Pancreas (tissue), 10 donors: ENCODE measurements around the gene HIVEP3. TPM values are rescaled to one million over a fixed set of nuclear protein-coding genes. Genes with fewer than 3 reads are reported as not detected.

Source experiments
- ATAC-seq, 4 donors: fragments of 200-7000 bp; cut with Tn5 transposase; one replicate each; pipeline versions ENCODE4 v1.8.0 to v1.9.1; 2020; ENCODE audit warnings: mild to moderate bottlenecking in 4 of 4, moderate library complexity in 4 of 4
- DNase-seq, 6 donors: peaks; one replicate each; pipeline ENCODE4 v3.0.0-alpha.2; 2020
- FAIRE-seq: peaks from 2 replicates; lab custom pipeline; 2012; peaks lifted over from hg19 to GRCh38; lab: Jason Lieb, UNC
- H3K27ac ChIP-seq, 4 donors: fragments of 200-600 bp; sonication (generic); 1 replicate in 3 of 4; 2 replicates in 1 of 4; pipeline versions ENCODE4 v1.5.0 to v1.8.0; 2020
- H3K27me3 ChIP-seq, 4 donors: fragments of 200-600 bp; one replicate each; pipeline ENCODE4 v1.8.0; 2021
- H3K36me3 ChIP-seq, 3 donors: fragments of 200-600 bp; sonication (generic) in 1 of 3; one replicate each; pipeline versions ENCODE4 v1.5.0 to v1.8.0; 2020 to 2021
- H3K4me1 ChIP-seq, 3 donors: fragments of 200-600 bp; one replicate each; pipeline ENCODE4 v1.8.0; 2021
- H3K4me3 ChIP-seq, 4 donors: fragments of 200-600 bp; sonication (generic) in 2 of 4; one replicate each; pipeline versions ENCODE4 v1.5.0 to v1.8.0; 2020 to 2021
- H3K9me3 ChIP-seq, 4 donors: fragments of 200-600 bp; one replicate each; pipeline ENCODE4 v1.8.0; 2021
- WGBS, 2 donors: extraction: QIAGEN DNeasy Blood & Tissue Kit; methylation state at CpG; one replicate each; pipeline ENCODE4 v1.1.7; 2013; 5-methylcytosine and 5-hydroxymethylcytosine counted together
- intact Hi-C, 3 donors: fragments of 100-400 bp; cut with DNase I; formaldehyde crosslinking; loops; one replicate each; pipeline versions ENCODE4 v1.11.1 to v1.14.2; 2022
- polyA plus RNA-seq, 2 donors: library from polyadenylated mRNA; stranded (reverse); fragments of 200-250 nt; gene quantifications; one replicate each; pipeline ENCODE4 v1.2.3, GENCODE V29; 2013
- total RNA-seq, 6 donors: library from RNA; stranded (reverse); fragmentation: NEBNext Ultra II Directional in 4 of 6; extraction: Animal tissue kit (Norgen Biotek cat#: 25700) in 4 of 6; gene quantifications; one replicate each; pipeline versions ENCODE4 v1.2.1 to v1.2.4, GENCODE V29; 2021 to 2023
- TF ChIP-seq, protein P1 (sequence below), 4 donors: fragments of 200-600 bp; sonication (generic) in 3 of 4; IDR thresholded peaks; one replicate each; pipeline versions ENCODE4 v1.5.0 to v1.8.0; 2021; ENCODE audit warnings: antibody characterized with exemption in 4 of 4
- donor health status: healthy with polysubstance abuse.
- donor health status: DM: no; HTN: no; CAD: no; lungs with moderate emphysema.
- donor health status: DM: no; HTN: no; CAD: no.
- donor health status: control.
- donor health status: control.
- donor health status: Bipolar disorder and iron deficiency.
- donor health status: DM: yes; HTN: yes; CAD: no.
- donor health status: DM: no; HTN: no; CAD: no.
- donor health status: DM: no; HTN: no; CAD: no.
- donor health status: DM: yes; HTN: yes; CAD: no.

HIVEP3 gene
- total and polyA plus RNA-seq, 8 donors = 2.7 to 5.0 (median 3.1) TPM

DNA sequence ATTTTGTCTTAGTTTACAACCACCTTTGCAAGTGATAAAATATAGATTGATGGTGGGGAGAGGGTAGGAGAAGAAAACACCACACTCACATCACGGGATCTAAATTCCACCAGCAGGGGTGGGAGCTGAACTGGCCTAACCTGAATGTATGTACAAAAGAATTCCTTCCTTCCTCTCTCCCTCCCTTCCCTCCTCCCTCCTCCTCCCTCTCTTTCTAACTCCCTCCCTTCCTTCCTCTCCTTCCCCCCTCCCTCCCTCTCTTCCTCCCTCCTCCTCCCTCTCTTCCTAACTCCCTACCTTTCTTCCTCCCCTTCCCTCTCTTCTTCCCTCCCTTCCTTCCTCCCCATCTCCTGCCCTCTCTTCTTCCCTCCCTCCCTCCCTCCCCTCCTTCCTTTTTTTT, 40.2 kb downstream of the HIVEP3 start:
- H3K4me1 ChIP-seq = peaks cover 11 to 25% (median 23%) of the 10 kb centered on the region in 3 donors
- H3K27me3 ChIP-seq = no peaks in the 10 kb centered on the region
- DNase-seq (no peak), FAIRE-seq (no peak), ATAC-seq (no peak)
- intact Hi-C loops = no loop called here
- no peaks in the 10 kb centered on the region for H3K9me3 ChIP-seq
- no peak overlapping the region for H3K4me3 ChIP-seq
- TF ChIP-seq, protein P1, sequence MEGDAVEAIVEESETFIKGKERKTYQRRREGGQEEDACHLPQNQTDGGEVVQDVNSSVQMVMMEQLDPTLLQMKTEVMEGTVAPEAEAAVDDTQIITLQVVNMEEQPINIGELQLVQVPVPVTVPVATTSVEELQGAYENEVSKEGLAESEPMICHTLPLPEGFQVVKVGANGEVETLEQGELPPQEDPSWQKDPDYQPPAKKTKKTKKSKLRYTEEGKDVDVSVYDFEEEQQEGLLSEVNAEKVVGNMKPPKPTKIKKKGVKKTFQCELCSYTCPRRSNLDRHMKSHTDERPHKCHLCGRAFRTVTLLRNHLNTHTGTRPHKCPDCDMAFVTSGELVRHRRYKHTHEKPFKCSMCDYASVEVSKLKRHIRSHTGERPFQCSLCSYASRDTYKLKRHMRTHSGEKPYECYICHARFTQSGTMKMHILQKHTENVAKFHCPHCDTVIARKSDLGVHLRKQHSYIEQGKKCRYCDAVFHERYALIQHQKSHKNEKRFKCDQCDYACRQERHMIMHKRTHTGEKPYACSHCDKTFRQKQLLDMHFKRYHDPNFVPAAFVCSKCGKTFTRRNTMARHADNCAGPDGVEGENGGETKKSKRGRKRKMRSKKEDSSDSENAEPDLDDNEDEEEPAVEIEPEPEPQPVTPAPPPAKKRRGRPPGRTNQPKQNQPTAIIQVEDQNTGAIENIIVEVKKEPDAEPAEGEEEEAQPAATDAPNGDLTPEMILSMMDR (IDR thresholded peaks at IDR 0.05) = no peak
- no peak overlapping the region for H3K27ac ChIP-seq
- no peaks in the 10 kb centered on the region for H3K36me3 ChIP-seq
- WGBS, 2 donors = 90 to 100% methylated on average over 1 of the region's 1 CpG

DNA sequence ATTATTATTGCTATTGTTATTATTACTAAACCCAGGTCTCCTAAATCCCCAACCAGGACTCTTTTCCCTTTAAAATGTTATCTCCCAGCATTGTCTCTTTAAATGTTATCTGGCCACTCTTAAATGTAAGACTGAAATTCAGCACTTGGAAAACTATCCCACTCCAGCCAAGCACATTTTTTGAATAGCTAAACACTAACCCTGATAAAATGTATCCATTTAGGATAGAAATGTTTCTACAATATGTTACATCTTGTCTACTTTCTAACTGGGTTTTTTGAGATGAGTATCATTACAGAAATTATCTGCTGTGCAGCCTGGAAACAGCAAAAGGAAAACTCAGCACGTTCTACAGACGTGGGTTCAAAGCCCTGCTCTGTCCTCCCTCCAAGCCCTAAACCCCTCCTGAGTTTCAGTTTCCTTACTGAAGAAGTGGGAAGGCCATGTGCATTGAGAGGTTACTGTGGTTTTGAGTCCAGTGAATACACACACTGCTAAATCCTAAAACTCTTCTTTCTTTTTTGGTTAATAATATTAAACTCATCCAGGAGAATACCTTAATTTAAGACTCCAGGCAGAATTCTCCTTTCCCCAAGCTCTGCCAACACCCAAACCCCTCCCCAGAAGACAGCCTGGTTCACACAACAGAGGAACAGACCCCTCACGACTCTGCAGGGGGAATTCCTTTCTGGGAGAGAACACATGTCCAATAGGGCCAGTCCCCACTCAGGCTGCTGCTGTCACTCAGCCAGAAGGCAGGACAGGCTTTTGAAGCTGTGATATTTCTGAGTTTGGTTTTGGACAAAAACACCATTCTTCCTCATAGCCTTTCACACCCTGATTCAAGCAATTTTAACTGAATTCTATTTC, 41.9 kb downstream of the HIVEP3 start:
- no peaks in the 10 kb centered on the region for H3K9me3 ChIP-seq
- H3K27ac ChIP-seq = no peak overlapping the region
- DNase-seq (no peak), ATAC-seq (peak in 1 of 4 donors; percentile 25), FAIRE-seq (no peak)
- 55 to 72% methylated on average over 3 of the region's 3 CpGs for WGBS, 2 donors
- TF ChIP-seq, protein P1 (IDR thresholded peaks at IDR 0.05) = no peak
- peaks cover 0 to 10% (median 8%) of the 10 kb centered on the region in 3 donors for H3K4me1 ChIP-seq
- H3K27me3 ChIP-seq = no peaks in the 10 kb centered on the region
- H3K4me3 ChIP-seq = no peak overlapping the region
- H3K36me3 ChIP-seq = no peaks in the 10 kb centered on the region
- intact Hi-C loops = no loop called here

DNA sequence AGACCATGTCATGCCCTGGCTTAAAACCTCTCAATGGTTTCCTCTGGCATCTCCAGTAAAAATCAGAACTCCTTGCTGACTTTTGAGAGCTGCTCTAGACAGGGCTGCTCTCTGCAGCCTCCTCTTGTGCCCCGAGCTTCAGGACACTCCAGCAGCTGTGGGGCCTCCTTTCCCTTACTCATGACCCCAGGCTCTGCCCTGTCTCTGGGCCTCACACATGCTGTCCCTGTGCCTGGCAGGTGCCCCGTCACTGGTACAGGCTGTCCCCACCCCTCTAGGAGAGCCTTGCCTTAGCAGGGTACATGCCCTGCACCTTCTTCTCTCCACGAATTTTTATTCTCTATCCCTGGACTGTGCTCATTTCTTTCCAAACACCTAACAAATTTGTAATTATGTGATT, 43.2 kb downstream of the HIVEP3 start:
- 79% methylated on average over 3 of the region's 3 CpGs for WGBS, 2 donors
- no peak for ATAC-seq
- intact Hi-C loops = no loop called here

DNA sequence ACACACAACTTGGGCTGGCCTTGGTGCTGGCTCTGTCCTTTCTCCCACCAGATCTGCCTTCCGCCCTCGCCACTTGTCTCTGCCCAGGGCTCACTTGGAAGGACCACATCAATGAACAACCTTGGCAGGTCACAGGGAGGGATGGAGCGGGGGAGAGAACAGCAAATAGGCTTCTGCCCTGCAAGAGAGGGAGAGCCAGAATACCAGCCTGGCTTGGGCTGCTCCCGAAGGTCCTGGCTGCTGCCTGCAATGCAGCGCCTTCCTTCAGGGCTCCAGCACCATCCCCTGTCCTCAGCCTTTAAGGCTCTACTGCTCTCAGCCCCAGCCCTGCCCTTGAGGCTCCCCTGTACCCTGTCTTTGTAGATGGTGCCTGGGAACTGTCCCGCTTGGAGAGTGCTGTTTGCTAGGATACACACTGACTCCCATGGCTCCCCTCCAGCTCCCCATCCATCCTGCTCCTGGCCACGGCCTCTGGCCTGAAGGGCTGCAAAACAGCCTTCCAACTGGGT, 43.8 kb downstream of the HIVEP3 start:
- ATAC-seq = peak in 1 of 4 donors; percentile 26
- DNase-seq = no peak
- 82 to 85% methylated on average over 7 of the region's 7 CpGs for WGBS, 2 donors
- no peak for FAIRE-seq
- Histone ChIP-seq H3K4me3 (no peak overlapping the region), H3K4me1 (no peaks in the 10 kb centered on the region), H3K27me3 (no peaks in the 10 kb centered on the region), H3K36me3 (no peaks in the 10 kb centered on the region), H3K9me3 (no peaks in the 10 kb centered on the region), H3K27ac (no peak overlapping the region)
- intact Hi-C loops = no loop called here
- TF ChIP-seq, protein P1 (IDR thresholded peaks at IDR 0.05) = no peak

More for the DNA sequence above, 43.2 kb downstream of the HIVEP3 start:
- DNase-seq (no peak), FAIRE-seq (no peak)
- H3K36me3 ChIP-seq = no peaks in the 10 kb centered on the region
- H3K9me3 ChIP-seq = no peaks in the 10 kb centered on the region
- TF ChIP-seq, protein P1 (IDR thresholded peaks at IDR 0.05) = no peak
- H3K4me1 ChIP-seq = no peaks in the 10 kb centered on the region
- no peak overlapping the region for H3K27ac ChIP-seq
- no peaks in the 10 kb centered on the region for H3K27me3 ChIP-seq
- no peak overlapping the region for H3K4me3 ChIP-seq
